Caco-2 (cell line): ENCODE results near the gene GNAO1. TPM values are rescaled to one million over a fixed set of nuclear protein-coding genes. Genes with fewer than 3 reads are reported as not detected.

Experiments
- BruUV-seq: library from RNA; stranded (reverse); fragments of 400-500 nt; replicated peaks from 2 replicates; lab custom pipeline; 2021; lab: Mats Ljungman, UMichigan
- CTCF ChIA-PET: fragments of 300-600 bp; sonication (Branson Sonifier 250); formaldehyde crosslinking; loops from one replicate; lab custom pipeline; 2022; ENCODE audit warnings: antibody characterized with exemption; lab: Charles Lee
- POLR2A ChIA-PET: fragments of 300-600 bp; sonication (Branson Sonifier 250); formaldehyde crosslinking; loops from one replicate; lab custom pipeline; 2022; ENCODE audit warnings: antibody characterized with exemption; lab: Charles Lee
- DNase-seq, 2 experiments: peaks; one replicate each; pipeline versions ENCODE4 v3.0.0 to v3.0.0-alpha.2; 2020 to 2022
- H3K27me3 ChIP-seq: replicated peaks from 2 replicates; pipeline ENCODE4 v1.6.0; 2011; ENCODE audit warnings: low read length; ENCODE audit not compliant: control insufficient read depth, insufficient read depth
- H3K36me3 ChIP-seq: 2 replicates; pipeline ENCODE4 v1.5.1; 2011; ENCODE audit warnings: low read length; ENCODE audit not compliant: control insufficient read depth, insufficient read depth
- H3K4me1 ChIP-seq: fragments of 250-450 bp; sonication (Bioruptor Pico); 2 replicates; pipeline ENCODE4 v1.5.1; 2020; ENCODE audit warnings: mild to moderate bottlenecking
- H3K4me3 ChIP-seq: 2 replicates; pipeline ENCODE4 v1.5.1; 2011; ENCODE audit warnings: low read depth, mild to moderate bottlenecking, control low read depth, low read length
- H3K9me3 ChIP-seq: fragments of 250-450 bp; sonication (Bioruptor Pico); 2 replicates; pipeline ENCODE4 v1.5.1; 2020; ENCODE audit warnings: mild to moderate bottlenecking, moderate library complexity
- H3K27ac Mint-ChIP-seq: one replicate; pipeline ENCODE4 v1.8.0; 2022; ENCODE audit warnings: mixed read lengths; ENCODE audit not compliant: unreplicated experiment
- H3K27me3 Mint-ChIP-seq: one replicate; pipeline ENCODE4 v1.8.0; 2022; ENCODE audit warnings: mixed read lengths; ENCODE audit not compliant: insufficient read depth, unreplicated experiment
- H3K36me3 Mint-ChIP-seq: one replicate; pipeline ENCODE4 v1.8.0; 2022; ENCODE audit warnings: mild to moderate bottlenecking, mixed read lengths; ENCODE audit not compliant: insufficient read depth, unreplicated experiment
- H3K4me1 Mint-ChIP-seq: one replicate; pipeline ENCODE4 v1.8.0; 2022; ENCODE audit warnings: low read depth, mixed read lengths; ENCODE audit not compliant: unreplicated experiment
- H3K4me3 Mint-ChIP-seq: one replicate; pipeline ENCODE4 v1.8.0; 2022; ENCODE audit warnings: mild to moderate bottlenecking, moderate library complexity, mixed read lengths; ENCODE audit not compliant: unreplicated experiment
- H3K9me3 Mint-ChIP-seq: one replicate; pipeline ENCODE4 v1.8.0; 2022; ENCODE audit warnings: mixed read lengths; ENCODE audit not compliant: unreplicated experiment
- intact Hi-C: fragments of 100-400 bp; cut with micrococcal nuclease; formaldehyde crosslinking; loops from one replicate; pipeline ENCODE4 v1.10.0; 2022; ENCODE audit not compliant: unreplicated experiment
- total RNA-seq: library from RNA; stranded (reverse); gene quantifications from 2 replicates; pipeline ENCODE4 v1.2.3, GENCODE V29; 2022
- TF ChIP-seq, protein P1 (sequence below), 2 experiments: fragments of 200-600 bp in 1 of 2; IDR thresholded peaks; 1 replicate in 1 of 2; 2 replicates in 1 of 2; pipeline versions ENCODE4 v1.5.1 to v1.8.0; 2011 to 2022; ENCODE audit warnings: antibody characterized with exemption in 1 of 2, control low read depth in 1 of 2, inconsistent platforms in 1 of 2, low read depth in 1 of 2, low read length in 1 of 2, mild to moderate bottlenecking in 1 of 2, moderate library complexity in 1 of 2; ENCODE audit not compliant: insufficient read depth in 1 of 2, severe bottlenecking in 1 of 2, unreplicated experiment in 1 of 2

The GNAO1 gene
- total RNA-seq, 1 experiment from 2014 or later, result 3.2 TPM

DNA sequence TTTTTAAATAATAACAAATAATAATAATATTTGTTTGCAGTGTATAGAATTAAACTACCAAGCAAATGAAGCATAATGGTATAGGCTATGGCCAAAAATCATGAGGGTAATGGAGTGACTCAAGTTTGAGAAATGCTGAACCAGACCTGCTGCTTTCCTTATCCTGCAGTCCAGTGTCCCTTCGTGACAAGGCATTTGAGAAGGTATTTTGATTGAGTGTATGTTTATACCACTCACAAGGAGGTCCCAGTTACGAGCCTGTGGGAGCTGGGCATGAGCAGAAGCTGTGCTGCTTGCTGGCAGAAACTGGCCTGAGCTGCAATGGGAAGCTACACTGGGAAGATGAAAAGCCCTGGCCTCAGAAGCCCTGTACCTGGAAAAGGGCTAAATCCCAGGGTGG is 50.3 kb downstream of the GNAO1 start:
- no peak overlapping the region for H3K4me3 Mint-ChIP-seq
- no peaks in the 10 kb centered on the region for H3K27me3 Mint-ChIP-seq
- TF ChIP-seq, protein P1, sequence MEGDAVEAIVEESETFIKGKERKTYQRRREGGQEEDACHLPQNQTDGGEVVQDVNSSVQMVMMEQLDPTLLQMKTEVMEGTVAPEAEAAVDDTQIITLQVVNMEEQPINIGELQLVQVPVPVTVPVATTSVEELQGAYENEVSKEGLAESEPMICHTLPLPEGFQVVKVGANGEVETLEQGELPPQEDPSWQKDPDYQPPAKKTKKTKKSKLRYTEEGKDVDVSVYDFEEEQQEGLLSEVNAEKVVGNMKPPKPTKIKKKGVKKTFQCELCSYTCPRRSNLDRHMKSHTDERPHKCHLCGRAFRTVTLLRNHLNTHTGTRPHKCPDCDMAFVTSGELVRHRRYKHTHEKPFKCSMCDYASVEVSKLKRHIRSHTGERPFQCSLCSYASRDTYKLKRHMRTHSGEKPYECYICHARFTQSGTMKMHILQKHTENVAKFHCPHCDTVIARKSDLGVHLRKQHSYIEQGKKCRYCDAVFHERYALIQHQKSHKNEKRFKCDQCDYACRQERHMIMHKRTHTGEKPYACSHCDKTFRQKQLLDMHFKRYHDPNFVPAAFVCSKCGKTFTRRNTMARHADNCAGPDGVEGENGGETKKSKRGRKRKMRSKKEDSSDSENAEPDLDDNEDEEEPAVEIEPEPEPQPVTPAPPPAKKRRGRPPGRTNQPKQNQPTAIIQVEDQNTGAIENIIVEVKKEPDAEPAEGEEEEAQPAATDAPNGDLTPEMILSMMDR (IDR thresholded peaks at IDR 0.05; ENCODE audit: insufficient read depth in 1 of 2, low read depth in 1 of 2, low read length in 1 of 2, severe bottlenecking in 1 of 2, unreplicated experiment in 1 of 2), result no peak
- CTCF ChIA-PET, result no interaction called here
- H3K4me1 ChIP-seq, result peaks cover 15% of the 10 kb centered on the region
- H3K4me1 Mint-ChIP-seq, result peaks cover 3% of the 10 kb centered on the region
- no peaks in the 10 kb centered on the region for H3K9me3 Mint-ChIP-seq
- BruUV-seq, result no TSS peak
- no peaks in the 10 kb centered on the region for H3K36me3 ChIP-seq
- no peaks in the 10 kb centered on the region for H3K9me3 ChIP-seq
- H3K4me3 ChIP-seq, result no peak overlapping the region
- DNase-seq, result no peak
- POLR2A ChIA-PET, result no interaction called here
- H3K36me3 Mint-ChIP-seq, result no peaks in the 10 kb centered on the region
- intact Hi-C loops, result no loop called here
- H3K27ac Mint-ChIP-seq, result no peak overlapping the region
- no peaks in the 10 kb centered on the region for H3K27me3 ChIP-seq

DNA sequence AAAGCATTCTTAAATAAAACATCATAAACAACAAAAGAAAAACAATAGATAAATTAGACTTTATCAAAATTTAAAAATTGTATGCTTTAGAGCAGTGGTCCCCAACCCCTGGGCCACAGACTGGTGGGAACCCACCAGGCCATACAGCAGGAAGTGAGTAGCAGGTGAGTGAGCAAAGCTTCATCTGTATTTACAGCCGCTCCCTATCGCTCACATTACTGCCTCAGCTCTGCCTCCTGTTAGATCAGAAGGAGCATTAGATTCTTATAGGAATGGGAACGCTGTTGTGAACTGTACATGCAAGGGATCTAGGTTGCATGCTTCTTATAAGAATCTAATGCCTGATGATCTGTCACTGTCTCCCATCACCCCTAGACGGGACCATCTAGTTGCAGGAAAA is 51.5 kb downstream of the GNAO1 start:
- TF ChIP-seq, protein P1 (IDR thresholded peaks at IDR 0.05; ENCODE audit: insufficient read depth in 1 of 2, low read depth in 1 of 2, low read length in 1 of 2, severe bottlenecking in 1 of 2, unreplicated experiment in 1 of 2), result no peak
- Mint-ChIP-seq H3K4me1 (peaks cover 12% of the 10 kb centered on the region), H3K36me3 (no peaks in the 10 kb centered on the region), H3K27ac (no peak overlapping the region), H3K9me3 (no peaks in the 10 kb centered on the region), H3K27me3 (no peaks in the 10 kb centered on the region), H3K4me3 (no peak overlapping the region)
- BruUV-seq, result no TSS peak
- peaks cover 17% of the 10 kb centered on the region for H3K4me1 ChIP-seq
- DNase-seq, result no peak
- CTCF ChIA-PET, result no interaction called here
- H3K9me3 ChIP-seq, result no peaks in the 10 kb centered on the region
- intact Hi-C loops, result no loop called here
- POLR2A ChIA-PET, result no interaction called here
- H3K36me3 ChIP-seq, result no peaks in the 10 kb centered on the region
- no peaks in the 10 kb centered on the region for H3K27me3 ChIP-seq
- H3K4me3 ChIP-seq, result no peak overlapping the region

DNA sequence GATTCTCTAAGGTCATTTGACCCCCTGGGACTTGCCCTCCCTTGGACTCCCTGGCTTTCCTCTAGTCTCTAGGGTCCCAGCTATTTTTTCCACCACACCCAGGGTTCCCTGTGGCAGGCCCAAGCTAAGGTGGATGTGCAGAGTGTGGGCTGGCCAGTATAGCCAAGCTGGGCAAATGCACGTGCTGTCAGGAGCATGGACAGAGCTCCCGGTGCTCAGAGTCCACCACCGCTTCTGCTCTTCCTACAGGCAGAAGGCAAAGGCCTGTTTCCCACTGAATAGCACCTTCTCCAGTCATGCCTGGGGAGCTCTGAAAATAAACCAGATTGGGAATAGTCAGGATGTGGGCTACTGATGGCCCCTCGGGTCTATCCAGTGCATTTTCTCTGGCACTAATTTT is 53.3 kb downstream of the GNAO1 start:
- CTCF ChIA-PET, result interaction anchor here (0.7 kb wide), 1 partner anchor 357 kb away, joined by 3 read pairs; no protein-coding TSS in a partner anchor
- Histone ChIP-seq H3K9me3 (no peaks in the 10 kb centered on the region), H3K4me3 (no peak overlapping the region), H3K4me1 (peaks cover 17% of the 10 kb centered on the region), H3K27me3 (no peaks in the 10 kb centered on the region), H3K36me3 (no peaks in the 10 kb centered on the region)
- Mint-ChIP-seq H3K27ac (no peak overlapping the region), H3K4me3 (no peak overlapping the region), H3K4me1 (peaks cover 12% of the 10 kb centered on the region), H3K27me3 (no peaks in the 10 kb centered on the region), H3K9me3 (no peaks in the 10 kb centered on the region), H3K36me3 (no peaks in the 10 kb centered on the region)
- POLR2A ChIA-PET, result no interaction called here
- intact Hi-C loops, result no loop called here
- TF ChIP-seq, protein P1 (IDR thresholded peaks at IDR 0.05; ENCODE audit: insufficient read depth in 1 of 2, low read depth in 1 of 2, low read length in 1 of 2, severe bottlenecking in 1 of 2, unreplicated experiment in 1 of 2), result no peak
- BruUV-seq, result no TSS peak
- no peak for DNase-seq
